ENCODE data around the gene UBE2E2. TPM values are rescaled to one million over a fixed set of nuclear protein-coding genes. Genes with fewer than 3 reads are reported as not detected.

UBE2E2 gene
- total and polyA plus RNA-seq, 2 of the 13 experiments (the other 11 are each of a cell fraction or from before 2014, with no cell fraction given), result 0.77 to 1.5 TPM

DNA sequence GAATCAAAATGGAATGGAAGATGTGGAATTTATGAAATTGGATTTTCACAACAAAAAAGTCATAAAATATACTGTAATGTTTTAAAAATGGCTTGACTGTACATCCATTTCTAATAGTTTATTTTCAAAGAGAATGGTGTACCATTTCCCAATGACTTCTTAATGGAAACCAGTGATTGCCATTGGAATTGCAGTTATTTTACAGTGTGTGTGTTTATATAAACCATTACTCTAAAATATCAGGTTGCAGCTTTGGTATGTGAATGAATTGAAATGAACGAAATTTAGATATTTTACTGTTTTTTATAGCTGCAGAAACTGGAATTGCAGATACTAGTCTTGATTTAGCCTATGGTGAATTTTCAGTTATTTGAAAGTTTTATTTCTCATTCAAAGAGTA, 165.6 kb downstream of the UBE2E2 start:
- CTCF ChIA-PET (ENCODE audit: low intra/inter-chr PET ratio, low total read pairs), result no interaction called here
- no TSS peak for BruUV-seq (replicated peaks)
- H3K27me3 ChIP-seq (ENCODE audit: control insufficient read depth in 1 of 2, insufficient read depth in 2 of 2, low read length in 2 of 2), result no peaks in the 10 kb centered on the region
- no peak overlapping the region for H3K27ac ChIP-seq (ENCODE audit: extremely low read length, insufficient read depth, low read length)
- in situ Hi-C loops (cut with HindIII; ENCODE audit: extremely low pct_ligation_motif_present, low pct_unique_long_range_greater_than_20kb), result no loop called here
- ATAC-seq (no peak), FAIRE-seq (no peak), DNase-seq (ENCODE audit: low spot score) (no peak)
- WGBS (ENCODE audit: low lambda C conversion rate), result 0% methylated on average over 1 of the region's 1 CpG
- H2AFZ ChIP-seq (ENCODE audit: low read length), result no peak overlapping the region
- POLR2A ChIA-PET, result no interaction called here
- H3K4me2 ChIP-seq (ENCODE audit: low read depth, low read length), result no peak overlapping the region
- no peaks in the 10 kb centered on the region for H3K4me1 ChIP-seq (ENCODE audit: insufficient read depth, low read length)
- no peaks in the 10 kb centered on the region for H4K20me1 ChIP-seq (ENCODE audit: insufficient read depth, low read length)
- H3K36me3 ChIP-seq (replicated peaks in 1 of 2; ENCODE audit: control insufficient read depth in 1 of 2, insufficient read depth in 2 of 2, low read length in 2 of 2), result no peaks in the 10 kb centered on the region
- intact Hi-C loops (cut with micrococcal nuclease; ENCODE audit: unreplicated experiment), result no loop called here
- H3K79me2 ChIP-seq (ENCODE audit: insufficient read depth, low read length), result no peaks in the 10 kb centered on the region
- H3K4me3 ChIP-seq (replicated peaks in 1 of 3; ENCODE audit: insufficient read depth in 1 of 3, low read depth in 2 of 3, low read length in 3 of 3), result no peak overlapping the region
- H3K9me3 ChIP-seq (ENCODE audit: low read length), result no peaks in the 10 kb centered on the region
- no peak overlapping the region for H3K9ac ChIP-seq (ENCODE audit: insufficient read depth, low read depth, low read length)
- no peak for TF ChIP-seq ZC3H13 (CRISPR knock-in tag; IDR thresholded peaks at IDR 0.05)
- TF ChIP-seq ZNF564 (CRISPR knock-in tag; IDR thresholded peaks at IDR 0.05), result no peak
- no peak for TF ChIP-seq ZNF430 (CRISPR knock-in tag; IDR thresholded peaks at IDR 0.05)
- no peak for TF ChIP-seq GPN1 (CRISPR knock-in tag; IDR thresholded peaks at IDR 0.05; ENCODE audit: borderline replicate concordance)
- TF ChIP-seq, protein P1, sequence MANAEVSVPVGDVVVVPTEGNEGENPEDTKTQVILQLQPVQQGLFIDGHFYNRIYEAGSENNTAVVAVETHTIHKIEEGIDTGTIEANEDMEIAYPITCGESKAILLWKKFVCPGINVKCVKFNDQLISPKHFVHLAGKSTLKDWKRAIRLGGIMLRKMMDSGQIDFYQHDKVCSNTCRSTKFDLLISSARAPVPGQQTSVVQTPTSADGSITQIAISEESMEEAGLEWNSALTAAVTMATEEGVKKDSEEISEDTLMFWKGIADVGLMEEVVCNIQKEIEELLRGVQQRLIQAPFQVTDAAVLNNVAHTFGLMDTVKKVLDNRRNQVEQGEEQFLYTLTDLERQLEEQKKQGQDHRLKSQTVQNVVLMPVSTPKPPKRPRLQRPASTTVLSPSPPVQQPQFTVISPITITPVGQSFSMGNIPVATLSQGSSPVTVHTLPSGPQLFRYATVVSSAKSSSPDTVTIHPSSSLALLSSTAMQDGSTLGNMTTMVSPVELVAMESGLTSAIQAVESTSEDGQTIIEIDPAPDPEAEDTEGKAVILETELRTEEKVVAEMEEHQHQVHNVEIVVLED (CRISPR knock-in tag; IDR thresholded peaks at IDR 0.05; ENCODE audit: borderline replicate concordance), result no peak
- no peak for TF ChIP-seq HES4 (CRISPR knock-in tag; IDR thresholded peaks at IDR 0.05; ENCODE audit: borderline replicate concordance)
- TF ChIP-seq, protein P2, sequence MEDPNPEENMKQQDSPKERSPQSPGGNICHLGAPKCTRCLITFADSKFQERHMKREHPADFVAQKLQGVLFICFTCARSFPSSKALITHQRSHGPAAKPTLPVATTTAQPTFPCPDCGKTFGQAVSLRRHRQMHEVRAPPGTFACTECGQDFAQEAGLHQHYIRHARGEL (CRISPR knock-in tag; IDR thresholded peaks at IDR 0.05), result no peak
- TF ChIP-seq, protein P3, sequence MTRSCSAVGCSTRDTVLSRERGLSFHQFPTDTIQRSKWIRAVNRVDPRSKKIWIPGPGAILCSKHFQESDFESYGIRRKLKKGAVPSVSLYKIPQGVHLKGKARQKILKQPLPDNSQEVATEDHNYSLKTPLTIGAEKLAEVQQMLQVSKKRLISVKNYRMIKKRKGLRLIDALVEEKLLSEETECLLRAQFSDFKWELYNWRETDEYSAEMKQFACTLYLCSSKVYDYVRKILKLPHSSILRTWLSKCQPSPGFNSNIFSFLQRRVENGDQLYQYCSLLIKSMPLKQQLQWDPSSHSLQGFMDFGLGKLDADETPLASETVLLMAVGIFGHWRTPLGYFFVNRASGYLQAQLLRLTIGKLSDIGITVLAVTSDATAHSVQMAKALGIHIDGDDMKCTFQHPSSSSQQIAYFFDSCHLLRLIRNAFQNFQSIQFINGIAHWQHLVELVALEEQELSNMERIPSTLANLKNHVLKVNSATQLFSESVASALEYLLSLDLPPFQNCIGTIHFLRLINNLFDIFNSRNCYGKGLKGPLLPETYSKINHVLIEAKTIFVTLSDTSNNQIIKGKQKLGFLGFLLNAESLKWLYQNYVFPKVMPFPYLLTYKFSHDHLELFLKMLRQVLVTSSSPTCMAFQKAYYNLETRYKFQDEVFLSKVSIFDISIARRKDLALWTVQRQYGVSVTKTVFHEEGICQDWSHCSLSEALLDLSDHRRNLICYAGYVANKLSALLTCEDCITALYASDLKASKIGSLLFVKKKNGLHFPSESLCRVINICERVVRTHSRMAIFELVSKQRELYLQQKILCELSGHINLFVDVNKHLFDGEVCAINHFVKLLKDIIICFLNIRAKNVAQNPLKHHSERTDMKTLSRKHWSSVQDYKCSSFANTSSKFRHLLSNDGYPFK (CRISPR knock-in tag; IDR thresholded peaks at IDR 0.05; ENCODE audit: borderline replicate concordance), result no peak
- no peak for TF ChIP-seq ZNF709 (CRISPR knock-in tag; IDR thresholded peaks at IDR 0.05)
- no peak for TF ChIP-seq HOXD1 (CRISPR knock-in tag; IDR thresholded peaks at IDR 0.05)
- TF ChIP-seq ZNF543 (CRISPR knock-in tag; IDR thresholded peaks at IDR 0.05), result no peak
- no peak for TF ChIP-seq HOXA9 (CRISPR knock-in tag; IDR thresholded peaks at IDR 0.05; ENCODE audit: borderline replicate concordance)
- TF ChIP-seq JUN (CRISPR knock-in tag; IDR thresholded peaks at IDR 0.05), result no peak
- no peak for TF ChIP-seq ZNF703 (CRISPR knock-in tag; IDR thresholded peaks at IDR 0.05; ENCODE audit: borderline replicate concordance)
- TF ChIP-seq, protein P4, sequence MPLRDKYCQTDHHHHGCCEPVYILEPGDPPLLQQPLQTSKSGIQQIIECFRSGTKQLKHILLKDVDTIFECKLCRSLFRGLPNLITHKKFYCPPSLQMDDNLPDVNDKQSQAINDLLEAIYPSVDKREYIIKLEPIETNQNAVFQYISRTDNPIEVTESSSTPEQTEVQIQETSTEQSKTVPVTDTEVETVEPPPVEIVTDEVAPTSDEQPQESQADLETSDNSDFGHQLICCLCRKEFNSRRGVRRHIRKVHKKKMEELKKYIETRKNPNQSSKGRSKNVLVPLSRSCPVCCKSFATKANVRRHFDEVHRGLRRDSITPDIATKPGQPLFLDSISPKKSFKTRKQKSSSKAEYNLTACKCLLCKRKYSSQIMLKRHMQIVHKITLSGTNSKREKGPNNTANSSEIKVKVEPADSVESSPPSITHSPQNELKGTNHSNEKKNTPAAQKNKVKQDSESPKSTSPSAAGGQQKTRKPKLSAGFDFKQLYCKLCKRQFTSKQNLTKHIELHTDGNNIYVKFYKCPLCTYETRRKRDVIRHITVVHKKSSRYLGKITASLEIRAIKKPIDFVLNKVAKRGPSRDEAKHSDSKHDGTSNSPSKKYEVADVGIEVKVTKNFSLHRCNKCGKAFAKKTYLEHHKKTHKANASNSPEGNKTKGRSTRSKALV (CRISPR knock-in tag; IDR thresholded peaks at IDR 0.05), result no peak
- no peak for TF ChIP-seq BORCS8-MEF2B (CRISPR knock-in tag; IDR thresholded peaks at IDR 0.05)

Measured in HepG2 (cell line).